GM12875 (cell line): ENCODE results near the gene FOXS1.

Experiments used
- H3K4me3 ChIP-seq: one replicate; pipeline ENCODE4 v1.5.1; 2011; ENCODE audit warnings: low read depth, low read length, control low read depth
- CTCF ChIP-seq: IDR thresholded peaks from 2 replicates; pipeline ENCODE4 v1.5.1; 2011; ENCODE audit warnings: low read depth, mild to moderate bottlenecking, control low read depth, inconsistent platforms, low read length, moderate library complexity, borderline replicate concordance; ENCODE audit not compliant: insufficient read depth

FOXS1 gene

GRCh38 chr20:31813611-31814010 is 31.8 kb downstream of the FOXS1 start:
- no peak for TF ChIP-seq CTCF

GRCh38 chr20:31811796-31812728 is 33.3 kb downstream of the FOXS1 start:
- H3K4me3 ChIP-seq: no peak overlapping the region
- no peak for TF ChIP-seq CTCF

More at GRCh38 chr20:31813611-31814010, 31.8 kb downstream of the FOXS1 start:
- H3K4me3 ChIP-seq: no peak overlapping the region

GRCh38 chr20:31811198-31811597 is 34.2 kb downstream of the FOXS1 start:
- no peak for TF ChIP-seq CTCF
- no peak overlapping the region for H3K4me3 ChIP-seq

- no peak overlapping the region for H3K4me3 ChIP-seq
- no peak for TF ChIP-seq CTCF
Measured at GRCh38 chr20:31809661-31810060, 35.7 kb downstream of the FOXS1 start.

- H3K4me3 ChIP-seq: no peak overlapping the region
- no peak for TF ChIP-seq CTCF
Measured at GRCh38 chr20:31808481-31808880, 36.9 kb downstream of the FOXS1 start.

GRCh38 chr20:31806564-31807355 is 38.6 kb downstream of the FOXS1 start:
- no peak overlapping the region for H3K4me3 ChIP-seq
- no peak for TF ChIP-seq CTCF
